Uterus (tissue), 2 donors: ENCODE data around the gene MAGEC3.

Experiments
- CTCF ChIP-seq, 4 experiments: fragments of 200-600 bp in 2 of 4; fragments of 450-650 bp in 2 of 4; sonication (generic) in 2 of 4; IDR thresholded peaks; one replicate each; pipeline ENCODE4 v1.5.1; 2016 to 2019; ENCODE audit warnings: antibody characterized with exemption in 4 of 4, mild to moderate bottlenecking in 2 of 4, moderate library complexity in 1 of 4
- POLR2A ChIP-seq, 2 donors: fragments of 450-650 bp; IDR thresholded peaks; one replicate each; pipeline ENCODE4 v1.6.1; 2016; ENCODE audit warnings: antibody characterized with exemption in 2 of 2, mild to moderate bottlenecking in 1 of 2, moderate library complexity in 1 of 2

DNA sequence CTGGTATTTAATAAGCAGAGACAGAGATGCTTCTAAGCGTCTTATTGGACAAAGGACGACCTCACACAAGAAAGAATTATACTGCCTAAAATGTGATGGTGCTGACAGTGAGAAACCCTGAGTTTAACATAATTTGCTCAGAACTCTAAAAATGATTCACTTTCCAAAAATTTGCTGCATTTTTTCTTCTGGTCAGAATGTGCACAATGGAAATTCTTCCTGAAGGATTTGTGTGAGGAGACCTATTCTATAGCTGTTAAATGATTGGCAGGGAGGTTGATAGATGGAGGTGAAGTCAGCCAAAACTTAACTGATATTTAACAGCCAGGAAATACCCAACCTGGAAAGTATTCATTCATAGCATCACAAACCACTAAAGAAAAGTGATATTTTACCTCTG, 1.7 kb downstream of the MAGEC3 start:
- no peak for TF ChIP-seq CTCF (IDR thresholded peaks at IDR 0.05)
- no peak for TF ChIP-seq POLR2A (IDR thresholded peaks at IDR 0.05)
